ENCODE data around the gene PRKD3.
"Not testable (repeated sequence)": the region's sequence is repeated elsewhere in the genome, so short reads cannot be mapped to it uniquely, and the experiment has no call there.

The PRKD3 gene

GRCh38 chr2:37301408-37301807 is 23.2 kb downstream of the PRKD3 start:
- TF ChIP-seq, protein P1, sequence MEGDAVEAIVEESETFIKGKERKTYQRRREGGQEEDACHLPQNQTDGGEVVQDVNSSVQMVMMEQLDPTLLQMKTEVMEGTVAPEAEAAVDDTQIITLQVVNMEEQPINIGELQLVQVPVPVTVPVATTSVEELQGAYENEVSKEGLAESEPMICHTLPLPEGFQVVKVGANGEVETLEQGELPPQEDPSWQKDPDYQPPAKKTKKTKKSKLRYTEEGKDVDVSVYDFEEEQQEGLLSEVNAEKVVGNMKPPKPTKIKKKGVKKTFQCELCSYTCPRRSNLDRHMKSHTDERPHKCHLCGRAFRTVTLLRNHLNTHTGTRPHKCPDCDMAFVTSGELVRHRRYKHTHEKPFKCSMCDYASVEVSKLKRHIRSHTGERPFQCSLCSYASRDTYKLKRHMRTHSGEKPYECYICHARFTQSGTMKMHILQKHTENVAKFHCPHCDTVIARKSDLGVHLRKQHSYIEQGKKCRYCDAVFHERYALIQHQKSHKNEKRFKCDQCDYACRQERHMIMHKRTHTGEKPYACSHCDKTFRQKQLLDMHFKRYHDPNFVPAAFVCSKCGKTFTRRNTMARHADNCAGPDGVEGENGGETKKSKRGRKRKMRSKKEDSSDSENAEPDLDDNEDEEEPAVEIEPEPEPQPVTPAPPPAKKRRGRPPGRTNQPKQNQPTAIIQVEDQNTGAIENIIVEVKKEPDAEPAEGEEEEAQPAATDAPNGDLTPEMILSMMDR (IDR thresholded peaks at IDR 0.05; ENCODE audit: insufficient read depth, low read depth, low read length, missing control alignments) = no peak
- DNase-seq (ENCODE audit: low read depth) = no peak
- no peak overlapping the region for H3K4me3 ChIP-seq (ENCODE audit: low read depth, low read length)

DNA sequence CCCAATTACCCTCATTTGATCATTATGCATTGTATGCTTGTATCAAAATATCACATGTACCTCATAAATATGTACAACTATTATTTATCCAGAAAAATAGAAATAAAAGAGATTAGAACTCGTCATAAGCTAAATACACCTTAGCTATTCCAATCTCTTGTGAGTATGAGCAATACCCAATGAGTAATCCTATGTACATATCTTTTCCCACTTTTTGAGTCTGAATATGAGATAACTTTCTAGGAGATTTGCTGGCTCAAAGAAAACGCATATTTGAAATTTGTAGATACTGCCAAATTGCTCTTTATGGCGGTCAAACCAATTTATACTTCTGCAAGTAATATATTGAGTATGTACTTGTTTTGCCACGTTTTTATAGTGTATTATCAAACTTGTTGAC is 24.1 kb downstream of the PRKD3 start:
- no peak for DNase-seq (ENCODE audit: low read depth)
- no peak overlapping the region for H3K4me3 ChIP-seq (ENCODE audit: low read depth, low read length)
- TF ChIP-seq, protein P1 (IDR thresholded peaks at IDR 0.05; ENCODE audit: insufficient read depth, low read depth, low read length, missing control alignments) = no peak

- H3K4me3 ChIP-seq (ENCODE audit: low read depth, low read length) = no peak overlapping the region
- TF ChIP-seq, protein P1 (IDR thresholded peaks at IDR 0.05; ENCODE audit: insufficient read depth, low read depth, low read length, missing control alignments) = no peak
- DNase-seq (ENCODE audit: low read depth) = no peak
Observed at GRCh38 chr2:37300146-37300545, 24.5 kb downstream of the PRKD3 start.

DNA sequence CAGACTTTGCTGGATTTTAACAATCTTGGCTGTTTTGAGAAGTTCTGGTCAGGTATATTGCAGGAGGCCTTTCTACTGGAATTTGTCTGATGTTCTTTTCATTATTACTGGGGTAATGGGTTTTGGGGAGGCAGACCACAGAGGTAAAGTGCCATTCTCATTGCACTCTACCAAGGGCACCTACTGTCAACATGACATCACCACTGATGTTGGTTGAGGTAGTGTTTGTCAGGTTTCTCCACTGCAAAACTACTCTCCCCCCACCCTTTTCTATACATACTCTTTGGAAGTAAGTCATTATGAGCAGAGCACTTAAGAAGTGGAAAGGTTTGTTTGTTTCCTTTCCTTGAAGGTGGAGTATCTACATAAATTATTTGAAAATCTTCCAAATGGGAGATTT is 27.0 kb downstream of the PRKD3 start:
- H3K4me3 ChIP-seq (ENCODE audit: low read depth, low read length) = no peak overlapping the region
- no peak for DNase-seq (ENCODE audit: low read depth)
- TF ChIP-seq, protein P1 (IDR thresholded peaks at IDR 0.05; ENCODE audit: insufficient read depth, low read depth, low read length, missing control alignments) = no peak

DNA sequence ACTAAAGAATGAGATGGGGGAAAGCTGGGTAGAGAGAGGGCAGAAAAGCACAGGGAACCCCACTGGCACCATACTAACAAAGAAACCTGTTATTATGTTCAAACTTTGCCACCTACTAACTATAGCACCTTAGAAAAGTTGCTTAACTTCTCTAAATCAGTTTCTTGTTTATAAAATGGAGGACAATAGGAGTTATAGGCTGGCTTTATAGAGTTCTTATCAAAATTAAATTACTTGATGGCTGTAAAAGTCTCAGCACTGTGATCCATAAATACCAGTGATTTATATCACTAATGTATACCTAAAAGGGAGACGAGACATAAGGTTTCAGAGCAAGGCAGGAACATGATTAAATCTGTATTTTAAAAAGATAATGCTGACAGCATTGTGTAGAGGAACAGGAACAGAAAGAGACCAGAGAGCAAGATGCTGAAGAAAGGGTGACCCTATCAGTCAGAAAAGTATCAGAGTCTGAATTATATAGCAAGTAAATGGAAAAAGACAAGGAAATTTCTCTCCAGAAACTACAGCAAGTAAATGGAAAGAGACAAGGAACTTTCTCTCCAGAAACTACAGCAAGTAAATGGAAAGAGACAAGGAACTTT is 29.1 kb downstream of the PRKD3 start:
- H3K4me3 ChIP-seq (ENCODE audit: low read depth, low read length) = no peak overlapping the region
- DNase-seq (ENCODE audit: low read depth) = no peak
- TF ChIP-seq, protein P1 (IDR thresholded peaks at IDR 0.05; ENCODE audit: insufficient read depth, low read depth, low read length, missing control alignments) = no peak

- not testable (repeated sequence) for H3K4me3 ChIP-seq (ENCODE audit: low read depth, low read length); DNase-seq (ENCODE audit: low read depth)
Observed at GRCh38 chr2:37294858-37295257, 29.8 kb downstream of the PRKD3 start.

DNA sequence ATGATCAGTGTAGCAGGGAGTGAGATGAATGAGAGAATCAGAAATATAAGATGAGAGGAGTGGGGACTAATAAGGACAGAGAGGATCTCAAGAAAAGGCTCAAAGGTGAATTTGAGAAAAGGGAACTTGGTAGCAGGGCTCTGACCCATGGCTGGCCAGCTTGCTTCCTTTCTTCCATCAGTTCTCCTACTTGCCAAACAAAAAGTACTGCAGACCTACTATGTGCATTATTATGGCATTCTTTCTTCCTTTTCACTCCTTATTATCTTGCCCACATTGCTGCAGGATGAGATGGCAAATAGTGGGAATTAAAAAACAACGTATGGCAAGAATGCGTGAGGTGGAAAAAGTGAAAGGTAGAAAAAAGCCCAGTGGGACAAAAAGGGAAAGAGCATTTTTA is 33.0 kb downstream of the PRKD3 start:
- TF ChIP-seq, protein P1 (IDR thresholded peaks at IDR 0.05; ENCODE audit: insufficient read depth, low read depth, low read length, missing control alignments) = no peak
- no peak for DNase-seq (ENCODE audit: low read depth)
- no peak overlapping the region for H3K4me3 ChIP-seq (ENCODE audit: low read depth, low read length)

Measured in GM12865 (cell line).